Endothelial cell of umbilical vein (primary cell): ENCODE results near the gene MEGF11. TPM values are rescaled to one million over a fixed set of nuclear protein-coding genes. Genes with fewer than 3 reads are reported as not detected.
A peak's percentile ranks its signal among the peaks of the same experiment; 100 is the strongest.

Experiments
- BruUV-seq: library from RNA; stranded (reverse); fragments of 400-500 nt; replicated peaks from 2 replicates; lab custom pipeline; 2021; lab: Mats Ljungman, UMichigan
- CTCF ChIA-PET: fragments of 300-600, 350-600 bp; sonication (Branson Sonifier 250); formaldehyde crosslinking; loops from one replicate; lab custom pipeline; 2021; ENCODE audit warnings: antibody characterized with exemption, inconsistent platforms; lab: Charles Lee
- POLR2A ChIA-PET: fragments of 300-600, 350-600 bp; sonication (Branson Sonifier 250); formaldehyde crosslinking; loops from one replicate; lab custom pipeline; 2021; ENCODE audit warnings: antibody characterized with exemption, inconsistent platforms; lab: Charles Lee
- DNase-seq: peaks from one replicate; pipeline ENCODE4 v3.0.0-alpha.2; 2011; ENCODE audit warnings: low read depth, low spot score
- FAIRE-seq: peaks from 2 replicates; lab custom pipeline; 2011; peaks lifted over from hg19 to GRCh38; lab: Jason Lieb, UNC
- H2AFZ ChIP-seq: 2 replicates; pipeline ENCODE4 v1.6.0; 2012; ENCODE audit warnings: low read depth, low read length, control low read depth, inconsistent platforms
- H3K27ac ChIP-seq: 2 replicates; pipeline ENCODE4 v1.5.1; 2011; ENCODE audit warnings: low read depth, mild to moderate bottlenecking, control low read depth, low read length, moderate library complexity; ENCODE audit not compliant: insufficient read depth
- H3K27me3 ChIP-seq, 2 experiments: 2 replicates each; pipeline versions ENCODE4 v1.6.0 to v1.6.1; 2011; ENCODE audit warnings: low read length in 2 of 2, mixed read lengths in 1 of 2; ENCODE audit not compliant: control insufficient read depth in 2 of 2, insufficient read depth in 2 of 2
- H3K36me3 ChIP-seq, 2 experiments: 2 replicates in 1 of 2; 3 replicates in 1 of 2; pipeline ENCODE4 v1.5.1; 2011; ENCODE audit warnings: low read length in 2 of 2, mild to moderate bottlenecking in 1 of 2, moderate library complexity in 1 of 2; ENCODE audit not compliant: control insufficient read depth in 2 of 2, insufficient read depth in 2 of 2; ENCODE audit errors: extremely low read depth in 1 of 2
- H3K4me1 ChIP-seq: 3 replicates; pipeline ENCODE4 v1.5.1; 2011; ENCODE audit warnings: mild to moderate bottlenecking, low read length; ENCODE audit not compliant: control insufficient read depth, insufficient read depth; ENCODE audit errors: extremely low read depth
- H3K4me2 ChIP-seq: 2 replicates; pipeline ENCODE4 v1.6.1; 2011; ENCODE audit warnings: low read length, control low read depth, mixed read lengths; ENCODE audit not compliant: insufficient read depth
- H3K4me3 ChIP-seq, 3 experiments: fragments of 200-600 bp in 1 of 3; sonication (generic), shearing (Covaris generic) in 1 of 3; replicated peaks in 1 of 3; 2 replicates each; pipeline ENCODE4 v1.5.1; 2011 to 2016; ENCODE audit warnings: control low read depth in 3 of 3, low read length in 3 of 3, mild to moderate bottlenecking in 2 of 3, inconsistent platforms in 1 of 3, low read depth in 1 of 3, moderate library complexity in 1 of 3; ENCODE audit not compliant: insufficient read depth in 1 of 3
- H3K79me2 ChIP-seq: 2 replicates; pipeline ENCODE4 v1.6.0; 2012; ENCODE audit warnings: low read length, inconsistent platforms; ENCODE audit not compliant: control insufficient read depth, insufficient read depth
- H3K9ac ChIP-seq: replicated peaks from 2 replicates; pipeline ENCODE3; 2011; ENCODE audit warnings: low read length, control low read depth; ENCODE audit not compliant: insufficient read depth; ENCODE audit errors: extremely low read depth
- H3K9me1 ChIP-seq: replicated peaks from 3 replicates; pipeline ENCODE4 v1.6.0; 2011; ENCODE audit warnings: mild to moderate bottlenecking, low read length; ENCODE audit not compliant: control insufficient read depth, insufficient read depth; ENCODE audit errors: extremely low read depth
- H3K9me3 ChIP-seq: replicated peaks from 2 replicates; pipeline ENCODE4 v1.5.1; 2012; ENCODE audit warnings: low read length, inconsistent platforms; ENCODE audit not compliant: control insufficient read depth, insufficient read depth
- H4K20me1 ChIP-seq: replicated peaks from 2 replicates; pipeline ENCODE3; 2011; ENCODE audit warnings: mild to moderate bottlenecking, low read length; ENCODE audit not compliant: control insufficient read depth, insufficient read depth; ENCODE audit errors: extremely low read depth
- GATA2 ChIP-seq: IDR thresholded peaks from 2 replicates; pipeline ENCODE4 v1.7.0; 2011; ENCODE audit warnings: low read depth, mild to moderate bottlenecking, moderate library complexity, mixed read lengths, low read length; ENCODE audit not compliant: insufficient read length, insufficient read depth
- MYC ChIP-seq: IDR thresholded peaks from one replicate; pipeline ENCODE4 v1.6.1; 2011; ENCODE audit warnings: mild to moderate bottlenecking, low read depth, low read length
- POLR2A ChIP-seq: IDR thresholded peaks from 2 replicates; pipeline ENCODE4 v1.6.1; 2012; ENCODE audit warnings: low read depth, mild to moderate bottlenecking, control low read depth, low read length
- dilution Hi-C: fragments of 300-500 bp; cut with MboI; formaldehyde crosslinking; loops from one replicate; pipeline ENCODE4 v1.15.0; 2019; ENCODE audit warnings: low sequenced_read_pairs; ENCODE audit not compliant: extremely low pct_ligation_motif_present
- intact Hi-C: fragments of 100-400 bp; cut with micrococcal nuclease; formaldehyde crosslinking; loops from one replicate; pipeline ENCODE4 v1.10.0; 2022
- polyA plus RNA-seq, 4 experiments: library from polyadenylated mRNA; depleted of rRNA in 3 of 4; stranded (reverse) in 3 of 4; unstranded in 1 of 4; fragments of >200 nt; gene quantifications; 2 replicates each; pipeline versions ENCODE4 v1.2.1 to v1.2.3, GENCODE V29; 2011 to 2012; ENCODE audit warnings: missing spikeins in 1 of 4
- total RNA-seq: library from RNA; stranded (reverse); gene quantifications from 2 replicates; pipeline ENCODE4 v1.2.3, GENCODE V29; 2021

MEGF11 gene
- total and polyA plus RNA-seq, 2 donors (not counting 3 experiments of a cell fraction or from before 2014, with no cell fraction given): not detected

GRCh38 chr15:65869954-65870871, 383.3 kb downstream of the MEGF11 start:
- TF ChIP-seq MYC (no peak), POLR2A (peak; percentile 13), GATA2 (peak; percentile 82)
- H3K9ac ChIP-seq: peak overlapping the region; percentile 75
- peaks cover 0 to 3% of the 10 kb centered on the region in 2 experiments for H3K36me3 ChIP-seq
- peaks cover 2% of the 10 kb centered on the region for H4K20me1 ChIP-seq
- peak; percentile 85 for DNase-seq
- CTCF ChIA-PET: interaction anchor here (0.7 to 2.7 kb wide), 16 partner anchors 9 to 629 kb away, joined by 3 to 19 read pairs (median 4); partner anchors contain the start of gene INTS14
- peaks cover 59% of the 10 kb centered on the region for H3K79me2 ChIP-seq
- no peaks in the 10 kb centered on the region for H3K27me3 ChIP-seq
- peak overlapping the region; percentile 47 to 91 (median 81) for H3K4me3 ChIP-seq
- POLR2A ChIA-PET: interaction anchor here (0.6 to 2.0 kb wide), 5 partner anchors 12 to 1629 kb away, joined by 3 to 15 read pairs (median 9); no protein-coding TSS in a partner anchor
- H3K9me1 ChIP-seq: no peaks in the 10 kb centered on the region
- peak; percentile 59 for FAIRE-seq
- TSS peak; percentile 38 for BruUV-seq
- no peaks in the 10 kb centered on the region for H3K9me3 ChIP-seq
- H3K27ac ChIP-seq: peak overlapping the region; percentile 61
- intact Hi-C loops (loop anchor here (1.0 to 2.0 kb wide), 5 partner anchors 38 to 353 kb away; partner anchors contain the start of genes DENND4A, DPP8 and INTS14), dilution Hi-C loops (no loop called here)
- peak overlapping the region; percentile 65 for H2AFZ ChIP-seq
- peaks cover 22% of the 10 kb centered on the region for H3K4me1 ChIP-seq
- H3K4me2 ChIP-seq: peak overlapping the region; percentile 96
